HepG2 (cell line): Measurements from ENCODE around the gene RPS27A. TPM values are rescaled to one million over a fixed set of nuclear protein-coding genes. Genes with fewer than 3 reads are reported as not detected.

Source experiments
- EED ChIP-seq: sonication (generic); formaldehyde crosslinking; IDR thresholded peaks from 2 replicates; pipeline ENCODE4 v1.5.0; 2020; ENCODE audit warnings: mild to moderate bottlenecking, missing genetic modification reagents
- JDP2 ChIP-seq: sonication (generic); formaldehyde crosslinking; IDR thresholded peaks from 2 replicates; pipeline ENCODE4 v1.8.1; 2022; ENCODE audit warnings: missing genetic modification reagents, borderline replicate concordance
- KAT2B ChIP-seq: fragments of 150-350 bp; IDR thresholded peaks from 2 replicates; pipeline ENCODE4 v1.6.1; 2014; ENCODE audit warnings: low read depth, low read length, borderline replicate concordance
- MAF1 ChIP-seq: sonication (generic); formaldehyde crosslinking; IDR thresholded peaks from 2 replicates; pipeline ENCODE4 v1.5.0; 2020; ENCODE audit warnings: missing genetic modification reagents, borderline replicate concordance
- MEIS1 ChIP-seq: sonication (generic); formaldehyde crosslinking; IDR thresholded peaks from 2 replicates; pipeline ENCODE4 v1.9.0; 2021; ENCODE audit warnings: mild to moderate bottlenecking, missing genetic modification reagents, moderate library complexity, borderline replicate concordance
- MTF1 ChIP-seq: sonication (generic); formaldehyde crosslinking; IDR thresholded peaks from 2 replicates; pipeline ENCODE4 v1.5.0; 2020; ENCODE audit warnings: missing genetic modification reagents
- MTF2 ChIP-seq: sonication (generic); formaldehyde crosslinking; IDR thresholded peaks from 2 replicates; pipeline ENCODE4 v1.5.0; 2020; ENCODE audit warnings: missing genetic modification reagents, borderline replicate concordance
- ZBTB38 ChIP-seq: sonication (generic); formaldehyde crosslinking; IDR thresholded peaks from 2 replicates; pipeline ENCODE4 v1.5.1; 2020; ENCODE audit warnings: mild to moderate bottlenecking, missing genetic modification reagents
- ZFP36L2 ChIP-seq: sonication (generic); formaldehyde crosslinking; IDR thresholded peaks from 2 replicates; pipeline ENCODE4 v1.4.0; 2020; ENCODE audit warnings: missing genetic modification reagents
- ZNF335 ChIP-seq: sonication (generic); formaldehyde crosslinking; IDR thresholded peaks from 2 replicates; pipeline ENCODE4 v1.4.0; 2020; ENCODE audit warnings: missing genetic modification reagents
- ZNF552 ChIP-seq: sonication (generic); formaldehyde crosslinking; IDR thresholded peaks from 2 replicates; pipeline ENCODE4 v1.9.0; 2022; ENCODE audit warnings: missing genetic modification reagents, mild to moderate bottlenecking, borderline replicate concordance
- ZNF737 ChIP-seq: sonication (generic); formaldehyde crosslinking; IDR thresholded peaks from 2 replicates; pipeline ENCODE4 v1.5.0; 2020; ENCODE audit warnings: missing genetic modification reagents, mild to moderate bottlenecking, borderline replicate concordance
- ZNF747 ChIP-seq: sonication (generic); formaldehyde crosslinking; IDR thresholded peaks from 2 replicates; pipeline ENCODE4 v1.8.1; 2023; ENCODE audit warnings: missing genetic modification reagents, mild to moderate bottlenecking, borderline replicate concordance
- ZSCAN31 ChIP-seq: sonication (generic); formaldehyde crosslinking; IDR thresholded peaks from 2 replicates; pipeline ENCODE4 v1.5.0; 2020; ENCODE audit warnings: low read depth, mild to moderate bottlenecking, missing genetic modification reagents
- ZSCAN9 ChIP-seq: IDR thresholded peaks from 2 replicates; pipeline ENCODE4 v1.6.1; 2016; ENCODE audit warnings: borderline replicate concordance
- polyA plus RNA-seq, 8 experiments: library from polyadenylated mRNA; depleted of rRNA in 3 of 8; stranded (reverse) in 7 of 8; unstranded in 1 of 8; fragments of >200 nt; fragmentation: Illumina TruSeq in 4 of 8; extraction: Trizol in 4 of 8; gene quantifications; 2 replicates each; pipeline versions ENCODE4 v1.2.1 to v1.2.3, GENCODE V29; 2011 to 2016; ENCODE audit warnings: low read depth in 4 of 8, missing spikeins in 1 of 8, mixed read lengths in 1 of 8; ENCODE audit not compliant: insufficient read depth in 1 of 8
- total RNA-seq, 5 experiments: library from RNA; depleted of rRNA; stranded (reverse); fragments of >200 nt; fragmentation: Illumina TruSeq; extraction: Trizol; gene quantifications; 2 replicates each; pipeline ENCODE4 v1.2.3, GENCODE V29; 2016; ENCODE audit warnings: low read depth in 1 of 5
- TF ChIP-seq, protein P1 (sequence below): sonication (generic); formaldehyde crosslinking; IDR thresholded peaks from 2 replicates; pipeline ENCODE4 v1.4.0; 2020; ENCODE audit warnings: missing genetic modification reagents, borderline replicate concordance
- TF ChIP-seq, protein P2 (sequence below): sonication (generic); formaldehyde crosslinking; IDR thresholded peaks from 2 replicates; pipeline ENCODE4 v1.4.0; 2020; ENCODE audit warnings: missing genetic modification reagents
- TF ChIP-seq, protein P3 (sequence below): sonication (generic); formaldehyde crosslinking; IDR thresholded peaks from 2 replicates; pipeline ENCODE4 v1.4.0; 2020; ENCODE audit warnings: mild to moderate bottlenecking, missing genetic modification reagents
- TF ChIP-seq, protein P4 (sequence below): fragments of 450-650 bp; IDR thresholded peaks from 2 replicates; pipeline ENCODE4 v1.6.1; 2016
- TF ChIP-seq, protein P5 (sequence below): IDR thresholded peaks from 2 replicates; pipeline ENCODE4 v1.6.1; 2016; ENCODE audit warnings: control low read depth
- TF ChIP-seq, protein P6 (sequence below): sonication (generic); formaldehyde crosslinking; IDR thresholded peaks from 2 replicates; pipeline ENCODE4 v1.8.1; 2023; ENCODE audit warnings: mild to moderate bottlenecking, inconsistent platforms, moderate library complexity, missing genetic modification reagents, borderline replicate concordance

RPS27A gene
- total and polyA plus RNA-seq, 2 of the 13 experiments (the other 11 are each of a cell fraction or from before 2014, with no cell fraction given), result 2,779 to 3,269 TPM

DNA sequence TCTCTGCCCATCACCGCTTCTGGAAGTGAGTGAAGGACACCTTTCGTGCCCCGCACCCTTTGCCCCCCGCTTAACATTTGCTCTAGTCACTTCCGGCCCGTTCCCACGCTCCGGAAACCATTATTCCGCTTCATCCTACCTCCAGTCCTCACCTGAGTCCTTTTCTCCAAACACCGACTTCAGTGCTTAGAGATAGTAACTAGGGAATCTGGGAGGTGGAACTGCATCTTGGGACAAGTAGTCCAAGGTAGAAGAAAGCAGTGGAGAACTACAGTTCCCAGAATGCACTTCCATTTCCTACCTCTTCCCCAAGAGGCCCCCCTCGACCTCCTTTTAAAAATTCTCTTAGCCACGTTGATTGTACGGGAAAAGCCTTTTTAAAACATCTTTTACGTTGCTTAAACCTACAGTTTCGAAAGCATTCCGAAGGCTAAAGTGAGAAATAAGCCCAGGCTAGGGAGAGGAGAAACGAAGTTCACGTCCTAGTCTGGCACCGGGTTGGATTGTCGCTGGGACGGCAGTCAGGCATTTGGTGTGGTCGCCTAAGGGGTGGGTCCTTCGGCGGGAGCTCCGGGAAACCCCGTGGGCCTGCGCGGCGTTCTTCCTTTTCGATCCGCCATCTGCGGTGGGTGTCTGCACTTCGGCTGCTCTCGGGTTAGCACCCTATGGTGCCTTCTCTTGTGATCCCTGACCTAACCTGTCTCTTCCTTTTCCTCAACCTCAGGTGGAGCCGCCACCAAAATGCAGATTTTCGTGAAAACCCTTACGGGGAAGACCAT, at the start of gene RPS27A, which contains the start of gene CLHC1 (continued):
- TF ChIP-seq, protein P1, sequence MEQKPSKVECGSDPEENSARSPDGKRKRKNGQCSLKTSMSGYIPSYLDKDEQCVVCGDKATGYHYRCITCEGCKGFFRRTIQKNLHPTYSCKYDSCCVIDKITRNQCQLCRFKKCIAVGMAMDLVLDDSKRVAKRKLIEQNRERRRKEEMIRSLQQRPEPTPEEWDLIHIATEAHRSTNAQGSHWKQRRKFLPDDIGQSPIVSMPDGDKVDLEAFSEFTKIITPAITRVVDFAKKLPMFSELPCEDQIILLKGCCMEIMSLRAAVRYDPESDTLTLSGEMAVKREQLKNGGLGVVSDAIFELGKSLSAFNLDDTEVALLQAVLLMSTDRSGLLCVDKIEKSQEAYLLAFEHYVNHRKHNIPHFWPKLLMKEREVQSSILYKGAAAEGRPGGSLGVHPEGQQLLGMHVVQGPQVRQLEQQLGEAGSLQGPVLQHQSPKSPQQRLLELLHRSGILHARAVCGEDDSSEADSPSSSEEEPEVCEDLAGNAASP (CRISPR knock-in tag), result no peak
- TF ChIP-seq ZNF747 (CRISPR knock-in tag) (no peak; the same call in 1 of the 2 replicates), ZFP36L2 (no peak; the same call in 1 of the 2 replicates), ZNF335 (CRISPR knock-in tag) (peak; percentile 100), MTF2 (peak; percentile 68; the same call in 1 of the 2 replicates), ZBTB38 (CRISPR knock-in tag) (no peak; the same call in 1 of the 2 replicates), MTF1 (CRISPR knock-in tag) (no peak), MAF1 (CRISPR knock-in tag) (0 out of 2 replicates have a peak, but pooled peaks have one; percentile 47), ZSCAN9 (CRISPR knock-in tag) (peak; percentile 68; the same call in 1 of the 2 replicates), ZSCAN31 (CRISPR knock-in tag) (peak; percentile 83; the same call in 1 of the 2 replicates), KAT2B (no peak), EED (CRISPR knock-in tag) (peak; percentile 90; the same call in 1 of the 2 replicates), JDP2 (CRISPR knock-in tag) (no peak; the same call in 1 of the 2 replicates), ZNF552 (CRISPR knock-in tag) (no peak; the same call in 1 of the 2 replicates), MEIS1 (CRISPR knock-in tag) (0 out of 2 replicates have a peak, but pooled peaks have one; percentile 56), ZNF737 (CRISPR knock-in tag) (peak; percentile 30; the same call in 1 of the 2 replicates)
- TF ChIP-seq, protein P2, sequence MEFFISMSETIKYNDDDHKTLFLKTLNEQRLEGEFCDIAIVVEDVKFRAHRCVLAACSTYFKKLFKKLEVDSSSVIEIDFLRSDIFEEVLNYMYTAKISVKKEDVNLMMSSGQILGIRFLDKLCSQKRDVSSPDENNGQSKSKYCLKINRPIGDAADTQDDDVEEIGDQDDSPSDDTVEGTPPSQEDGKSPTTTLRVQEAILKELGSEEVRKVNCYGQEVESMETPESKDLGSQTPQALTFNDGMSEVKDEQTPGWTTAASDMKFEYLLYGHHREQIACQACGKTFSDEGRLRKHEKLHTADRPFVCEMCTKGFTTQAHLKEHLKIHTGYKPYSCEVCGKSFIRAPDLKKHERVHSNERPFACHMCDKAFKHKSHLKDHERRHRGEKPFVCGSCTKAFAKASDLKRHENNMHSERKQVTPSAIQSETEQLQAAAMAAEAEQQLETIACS (CRISPR knock-in tag), result 0 out of 2 replicates have a peak, but pooled peaks have one; percentile 42
- TF ChIP-seq, protein P3, sequence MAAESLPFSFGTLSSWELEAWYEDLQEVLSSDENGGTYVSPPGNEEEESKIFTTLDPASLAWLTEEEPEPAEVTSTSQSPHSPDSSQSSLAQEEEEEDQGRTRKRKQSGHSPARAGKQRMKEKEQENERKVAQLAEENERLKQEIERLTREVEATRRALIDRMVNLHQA (CRISPR knock-in tag), result no peak
- TF ChIP-seq, protein P4, sequence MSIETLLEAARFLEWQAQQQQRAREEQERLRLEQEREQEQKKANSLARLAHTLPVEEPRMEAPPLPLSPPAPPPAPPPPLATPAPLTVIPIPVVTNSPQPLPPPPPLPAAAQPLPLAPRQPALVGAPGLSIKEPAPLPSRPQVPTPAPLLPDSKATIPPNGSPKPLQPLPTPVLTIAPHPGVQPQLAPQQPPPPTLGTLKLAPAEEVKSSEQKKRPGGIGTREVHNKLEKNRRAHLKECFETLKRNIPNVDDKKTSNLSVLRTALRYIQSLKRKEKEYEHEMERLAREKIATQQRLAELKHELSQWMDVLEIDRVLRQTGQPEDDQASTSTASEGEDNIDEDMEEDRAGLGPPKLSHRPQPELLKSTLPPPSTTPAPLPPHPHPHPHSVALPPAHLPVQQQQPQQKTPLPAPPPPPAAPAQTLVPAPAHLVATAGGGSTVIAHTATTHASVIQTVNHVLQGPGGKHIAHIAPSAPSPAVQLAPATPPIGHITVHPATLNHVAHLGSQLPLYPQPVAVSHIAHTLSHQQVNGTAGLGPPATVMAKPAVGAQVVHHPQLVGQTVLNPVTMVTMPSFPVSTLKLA, result no peak
- TF ChIP-seq, protein P5, sequence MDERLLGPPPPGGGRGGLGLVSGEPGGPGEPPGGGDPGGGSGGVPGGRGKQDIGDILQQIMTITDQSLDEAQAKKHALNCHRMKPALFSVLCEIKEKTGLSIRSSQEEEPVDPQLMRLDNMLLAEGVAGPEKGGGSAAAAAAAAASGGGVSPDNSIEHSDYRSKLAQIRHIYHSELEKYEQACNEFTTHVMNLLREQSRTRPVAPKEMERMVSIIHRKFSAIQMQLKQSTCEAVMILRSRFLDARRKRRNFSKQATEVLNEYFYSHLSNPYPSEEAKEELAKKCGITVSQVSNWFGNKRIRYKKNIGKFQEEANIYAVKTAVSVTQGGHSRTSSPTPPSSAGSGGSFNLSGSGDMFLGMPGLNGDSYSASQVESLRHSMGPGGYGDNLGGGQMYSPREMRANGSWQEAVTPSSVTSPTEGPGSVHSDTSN (CRISPR knock-in tag), result no peak
- TF ChIP-seq, protein P6, sequence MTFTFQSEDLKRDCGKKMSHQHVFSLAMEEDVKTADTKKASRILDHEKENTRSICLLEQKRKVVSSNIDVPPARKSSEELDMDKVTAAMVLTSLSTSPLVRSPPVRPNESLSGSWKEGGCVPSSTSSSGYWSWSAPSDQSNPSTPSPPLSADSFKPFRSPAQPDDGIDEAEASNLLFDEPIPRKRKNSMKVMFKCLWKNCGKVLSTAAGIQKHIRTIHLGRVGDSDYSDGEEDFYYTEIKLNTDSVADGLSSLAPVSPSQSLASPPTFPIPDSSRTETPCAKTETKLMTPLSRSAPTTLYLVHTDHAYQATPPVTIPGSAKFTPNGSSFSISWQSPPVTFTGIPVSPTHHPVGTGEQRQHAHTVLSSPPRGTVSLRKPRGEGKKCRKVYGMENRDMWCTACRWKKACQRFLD (CRISPR knock-in tag), result no peak
